GM18505 (cell line): Measurements from ENCODE around the gene FBXL16.

ENCODE experiments used
- ATAC-seq: cut with Tn5 transposase; IDR thresholded peaks from one replicate; pipeline ENCODE4 v1.9.1; 2021; ENCODE audit not compliant: unreplicated experiment
- POLR2A ChIP-seq: IDR thresholded peaks from 4 replicates; pipeline ENCODE4 v1.6.1; 2011; ENCODE audit warnings: borderline replicate concordance; ENCODE audit not compliant: insufficient read depth, insufficient read length; ENCODE audit errors: extremely low read depth

FBXL16 gene

GRCh38 chr16:722835-723633 is 17.4 kb upstream of the FBXL16 start:
- ATAC-seq, result no peak

GRCh38 chr16:721765-722540 is 16.4 kb upstream of the FBXL16 start:
- TF ChIP-seq POLR2A, result no peak
- no peak for ATAC-seq

More at GRCh38 chr16:722835-723633, 17.4 kb upstream of the FBXL16 start:
- no peak for TF ChIP-seq POLR2A

- peak; percentile 61 for ATAC-seq
- peak; percentile 95 for TF ChIP-seq POLR2A
Measured at GRCh38 chr16:720990-721764, 15.6 kb upstream of the FBXL16 start, which contains the start of gene ANTKMT. Gene ANTKMT (plus strand): TSS chr16:721146. CDS start chr16:721275, 129 bp downstream.

- no peak for TF ChIP-seq POLR2A
Measured at GRCh38 chr16:720447-720989, 14.9 kb upstream of the FBXL16 start.

GRCh38 chr16:719815-720446 is 14.3 kb upstream of the FBXL16 start:
- no peak for TF ChIP-seq POLR2A
- no peak for ATAC-seq

More at GRCh38 chr16:720447-720989, 14.9 kb upstream of the FBXL16 start:
- peak; percentile 16 for ATAC-seq

- no peak for ATAC-seq
- peak; percentile 11 for TF ChIP-seq POLR2A
Measured at GRCh38 chr16:718922-719321, 13.3 kb upstream of the FBXL16 start.

- peak; percentile 17 for TF ChIP-seq POLR2A
- ATAC-seq, result no peak
Measured at GRCh38 chr16:718389-718788, 12.8 kb upstream of the FBXL16 start.

- no peak for TF ChIP-seq POLR2A
- ATAC-seq, result no peak
Measured at GRCh38 chr16:717450-718245, 12.0 kb upstream of the FBXL16 start.

GRCh38 chr16:716768-717325 is 11.2 kb upstream of the FBXL16 start:
- no peak for TF ChIP-seq POLR2A
- ATAC-seq, result no peak

- no peak for TF ChIP-seq POLR2A
- no peak for ATAC-seq
Measured at GRCh38 chr16:716200-716568, 10.6 kb upstream of the FBXL16 start.

- no peak for TF ChIP-seq POLR2A
- peak; percentile 16 for ATAC-seq
Measured at GRCh38 chr16:715477-716199, 10.0 kb upstream of the FBXL16 start.
